Hepatocyte (in vitro differentiated cells): ENCODE results near the gene ARL15. TPM values are rescaled to one million over a fixed set of nuclear protein-coding genes. Genes with fewer than 3 reads are reported as not detected.

Source experiments
- DNase-seq: peaks from one replicate; pipeline ENCODE4 v3.0.0-alpha.2; 2016; ENCODE audit warnings: low spot score
- H2AFZ ChIP-seq: fragments of 200-600 bp; sonication (generic); 2 replicates; pipeline ENCODE4 v1.6.0; 2016; ENCODE audit warnings: antibody characterized with exemption, mild to moderate bottlenecking
- H3K27ac ChIP-seq: fragments of 200-600 bp; sonication (generic); 2 replicates; pipeline ENCODE4 v1.5.1; 2016; ENCODE audit warnings: mild to moderate bottlenecking
- H3K27me3 ChIP-seq: fragments of 200-600 bp; sonication (generic); 2 replicates; pipeline ENCODE4 v1.6.1; 2016
- H3K36me3 ChIP-seq: fragments of 200-600 bp; sonication (generic); replicated peaks from 2 replicates; pipeline ENCODE4 v1.5.1; 2016; ENCODE audit warnings: low read depth; ENCODE audit not compliant: insufficient read depth
- H3K4me1 ChIP-seq: fragments of 200-600 bp; sonication (generic); 2 replicates; pipeline ENCODE4 v1.5.1; 2016; ENCODE audit warnings: mild to moderate bottlenecking, moderate library complexity; ENCODE audit not compliant: insufficient read depth
- H3K4me2 ChIP-seq: fragments of 200-600 bp; sonication (generic); 2 replicates; pipeline ENCODE4 v1.6.0; 2016
- H3K4me3 ChIP-seq: fragments of 200-600 bp; sonication (generic); 2 replicates; pipeline ENCODE4 v1.5.1; 2016; ENCODE audit warnings: mild to moderate bottlenecking
- H3K79me2 ChIP-seq: fragments of 200-600 bp; sonication (generic); 2 replicates; pipeline ENCODE4 v1.6.0; 2017; ENCODE audit warnings: mild to moderate bottlenecking
- H3K9me2 ChIP-seq: fragments of 200-600 bp; sonication (generic); replicated peaks from 2 replicates; pipeline ENCODE4 v1.6.0; 2017; ENCODE audit warnings: mild to moderate bottlenecking; ENCODE audit not compliant: insufficient read depth
- H3K9me3 ChIP-seq: fragments of 200-600 bp; sonication (generic); 2 replicates; pipeline ENCODE4 v1.5.1; 2016; ENCODE audit warnings: low read depth, mild to moderate bottlenecking
- H4K20me1 ChIP-seq: fragments of 200-600 bp; sonication (generic); 2 replicates; pipeline ENCODE4 v1.6.0; 2016; ENCODE audit warnings: mild to moderate bottlenecking; ENCODE audit not compliant: insufficient read depth, poor library complexity, severe bottlenecking
- EZH2 ChIP-seq: fragments of 200-600 bp; sonication (generic); IDR thresholded peaks from 2 replicates; pipeline ENCODE4 v1.6.1; 2016; ENCODE audit warnings: antibody characterized with exemption, mild to moderate bottlenecking, borderline replicate concordance
- EZH2phosphoT487 ChIP-seq: fragments of 200-600 bp; sonication (generic); IDR thresholded peaks from one replicate; pipeline ENCODE4 v1.6.1; 2018; ENCODE audit warnings: antibody characterized with exemption, mild to moderate bottlenecking, low read depth, moderate library complexity; ENCODE audit not compliant: unreplicated experiment, severe bottlenecking
- WGBS: methylation state at CpG from one replicate; pipeline ENCODE4 v1.1.6; 2016; ENCODE audit warnings: low lambda C conversion rate; ENCODE audit errors: missing lambda C conversion rate; 5-methylcytosine and 5-hydroxymethylcytosine counted together
- polyA plus RNA-seq: library from polyadenylated mRNA; unstranded; fragments of >200 nt; fragmentation: Nextera tagmentation; extraction: Ambion mirVana; gene quantifications from 2 replicates; pipeline ENCODE4 v1.2.1, GENCODE V29; 2016
- total RNA-seq: library from RNA; depleted of rRNA; stranded (reverse); fragments of >200 nt; gene quantifications from 2 replicates; pipeline ENCODE4 v1.2.3, GENCODE V29; 2014
- TF ChIP-seq, protein P1 (sequence below): fragments of 200-600 bp; sonication (generic); IDR thresholded peaks from 2 replicates; pipeline ENCODE4 v1.5.1; 2016; ENCODE audit warnings: antibody characterized with exemption, mild to moderate bottlenecking; ENCODE audit not compliant: poor library complexity

The ARL15 gene
- total and polyA plus RNA-seq, 2 experiments from 2014 or later = 13.3 to 66.3 TPM

- Histone ChIP-seq H3K4me3 (no peak overlapping the region), H3K27ac (no peak overlapping the region), H2AFZ (no peak overlapping the region), H3K4me2 (no peak overlapping the region), H4K20me1 (no peaks in the 10 kb centered on the region), H3K27me3 (no peaks in the 10 kb centered on the region), H3K36me3 (no peaks in the 10 kb centered on the region), H3K9me2 (no peaks in the 10 kb centered on the region), H3K79me2 (no peaks in the 10 kb centered on the region), H3K4me1 (no peaks in the 10 kb centered on the region), H3K9me3 (no peaks in the 10 kb centered on the region)
- no peak for TF ChIP-seq EZH2
- TF ChIP-seq, protein P1, sequence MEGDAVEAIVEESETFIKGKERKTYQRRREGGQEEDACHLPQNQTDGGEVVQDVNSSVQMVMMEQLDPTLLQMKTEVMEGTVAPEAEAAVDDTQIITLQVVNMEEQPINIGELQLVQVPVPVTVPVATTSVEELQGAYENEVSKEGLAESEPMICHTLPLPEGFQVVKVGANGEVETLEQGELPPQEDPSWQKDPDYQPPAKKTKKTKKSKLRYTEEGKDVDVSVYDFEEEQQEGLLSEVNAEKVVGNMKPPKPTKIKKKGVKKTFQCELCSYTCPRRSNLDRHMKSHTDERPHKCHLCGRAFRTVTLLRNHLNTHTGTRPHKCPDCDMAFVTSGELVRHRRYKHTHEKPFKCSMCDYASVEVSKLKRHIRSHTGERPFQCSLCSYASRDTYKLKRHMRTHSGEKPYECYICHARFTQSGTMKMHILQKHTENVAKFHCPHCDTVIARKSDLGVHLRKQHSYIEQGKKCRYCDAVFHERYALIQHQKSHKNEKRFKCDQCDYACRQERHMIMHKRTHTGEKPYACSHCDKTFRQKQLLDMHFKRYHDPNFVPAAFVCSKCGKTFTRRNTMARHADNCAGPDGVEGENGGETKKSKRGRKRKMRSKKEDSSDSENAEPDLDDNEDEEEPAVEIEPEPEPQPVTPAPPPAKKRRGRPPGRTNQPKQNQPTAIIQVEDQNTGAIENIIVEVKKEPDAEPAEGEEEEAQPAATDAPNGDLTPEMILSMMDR = no peak
- no peak for TF ChIP-seq EZH2phosphoT487
- 100% methylated on average over 1 of the region's 1 CpG for WGBS
- no peak for DNase-seq
These were observed 403.6 kb downstream of the ARL15 start for GRCh38 chr5:53906736-53907135.

GRCh38 chr5:53902296-53902907 is 408.0 kb downstream of the ARL15 start:
- Histone ChIP-seq H3K36me3 (no peaks in the 10 kb centered on the region), H4K20me1 (no peaks in the 10 kb centered on the region), H3K4me2 (no peak overlapping the region), H3K27me3 (no peaks in the 10 kb centered on the region), H3K9me2 (no peaks in the 10 kb centered on the region), H3K4me1 (no peaks in the 10 kb centered on the region), H3K4me3 (no peak overlapping the region), H3K9me3 (no peaks in the 10 kb centered on the region), H3K27ac (no peak overlapping the region), H3K79me2 (no peaks in the 10 kb centered on the region), H2AFZ (no peak overlapping the region)
- 92% methylated on average over 6 of the region's 6 CpGs for WGBS
- no peak for TF ChIP-seq EZH2
- TF ChIP-seq EZH2phosphoT487 = no peak
- TF ChIP-seq, protein P1 = no peak
- DNase-seq = no peak

- WGBS = 81% methylated on average over 2 of the region's 2 CpGs
- Histone ChIP-seq H3K9me2 (no peaks in the 10 kb centered on the region), H3K4me2 (no peak overlapping the region)
These were observed 409.7 kb downstream of the ARL15 start for GRCh38 chr5:53900677-53901076.

More at GRCh38 chr5:53900677-53901076, 409.7 kb downstream of the ARL15 start:
- no peaks in the 10 kb centered on the region for H3K9me3 ChIP-seq
- no peaks in the 10 kb centered on the region for H3K27me3 ChIP-seq
- no peaks in the 10 kb centered on the region for H3K36me3 ChIP-seq
- H3K4me1 ChIP-seq = no peaks in the 10 kb centered on the region
- H3K27ac ChIP-seq = no peak overlapping the region
- no peak for DNase-seq
- no peaks in the 10 kb centered on the region for H4K20me1 ChIP-seq
- H3K79me2 ChIP-seq = no peaks in the 10 kb centered on the region
- TF ChIP-seq EZH2phosphoT487 (no peak), EZH2 (no peak)
- TF ChIP-seq, protein P1 = no peak
- no peak overlapping the region for H3K4me3 ChIP-seq
- H2AFZ ChIP-seq = no peak overlapping the region
